ENCODE results near the gene KANK2.

GRCh38 chr19:11234486-11235075, 37.2 kb upstream of the KANK2 start:
- TF ChIP-seq, protein P1, sequence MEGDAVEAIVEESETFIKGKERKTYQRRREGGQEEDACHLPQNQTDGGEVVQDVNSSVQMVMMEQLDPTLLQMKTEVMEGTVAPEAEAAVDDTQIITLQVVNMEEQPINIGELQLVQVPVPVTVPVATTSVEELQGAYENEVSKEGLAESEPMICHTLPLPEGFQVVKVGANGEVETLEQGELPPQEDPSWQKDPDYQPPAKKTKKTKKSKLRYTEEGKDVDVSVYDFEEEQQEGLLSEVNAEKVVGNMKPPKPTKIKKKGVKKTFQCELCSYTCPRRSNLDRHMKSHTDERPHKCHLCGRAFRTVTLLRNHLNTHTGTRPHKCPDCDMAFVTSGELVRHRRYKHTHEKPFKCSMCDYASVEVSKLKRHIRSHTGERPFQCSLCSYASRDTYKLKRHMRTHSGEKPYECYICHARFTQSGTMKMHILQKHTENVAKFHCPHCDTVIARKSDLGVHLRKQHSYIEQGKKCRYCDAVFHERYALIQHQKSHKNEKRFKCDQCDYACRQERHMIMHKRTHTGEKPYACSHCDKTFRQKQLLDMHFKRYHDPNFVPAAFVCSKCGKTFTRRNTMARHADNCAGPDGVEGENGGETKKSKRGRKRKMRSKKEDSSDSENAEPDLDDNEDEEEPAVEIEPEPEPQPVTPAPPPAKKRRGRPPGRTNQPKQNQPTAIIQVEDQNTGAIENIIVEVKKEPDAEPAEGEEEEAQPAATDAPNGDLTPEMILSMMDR (IDR thresholded peaks at IDR 0.05; ENCODE audit: low read depth, low read length) = no peak
- no peak for TF ChIP-seq POLR2A (IDR thresholded peaks at IDR 0.05; ENCODE audit: extremely low read depth, insufficient read length)

Data from NB4 (cell line).